NT2/D1 (cell line): ENCODE results near the gene EXOC3L1.

ENCODE experiments used
- SUZ12 ChIP-seq: IDR thresholded peaks from 2 replicates; pipeline ENCODE4 v1.6.1; 2011; ENCODE audit not compliant: insufficient read length, insufficient read depth; ENCODE audit errors: extremely low read depth
- YY1 ChIP-seq: IDR thresholded peaks from 2 replicates; pipeline ENCODE4 v1.6.1; 2011; ENCODE audit not compliant: insufficient read length, insufficient read depth
- ZNF274 ChIP-seq: IDR thresholded peaks from 2 replicates; pipeline ENCODE4 v1.6.1; 2011; ENCODE audit warnings: mild to moderate bottlenecking, low read depth, low read length

- TF ChIP-seq SUZ12 = no peak
- TF ChIP-seq ZNF274 = no peak
- no peak for TF ChIP-seq YY1
Observed at GRCh38 chr16:67237396-67238277, 47.7 kb upstream of the EXOC3L1 start.
